ENCODE data around the gene BTRC.
"Not testable (repeated sequence)": the region's sequence is repeated elsewhere in the genome, so short reads cannot be mapped to it uniquely, and the experiment has no call there.

The BTRC gene

GRCh38 chr10:101570428-101571270 is 216.7 kb downstream of the BTRC start:
- peak; percentile 64 for DNase-seq

DNA sequence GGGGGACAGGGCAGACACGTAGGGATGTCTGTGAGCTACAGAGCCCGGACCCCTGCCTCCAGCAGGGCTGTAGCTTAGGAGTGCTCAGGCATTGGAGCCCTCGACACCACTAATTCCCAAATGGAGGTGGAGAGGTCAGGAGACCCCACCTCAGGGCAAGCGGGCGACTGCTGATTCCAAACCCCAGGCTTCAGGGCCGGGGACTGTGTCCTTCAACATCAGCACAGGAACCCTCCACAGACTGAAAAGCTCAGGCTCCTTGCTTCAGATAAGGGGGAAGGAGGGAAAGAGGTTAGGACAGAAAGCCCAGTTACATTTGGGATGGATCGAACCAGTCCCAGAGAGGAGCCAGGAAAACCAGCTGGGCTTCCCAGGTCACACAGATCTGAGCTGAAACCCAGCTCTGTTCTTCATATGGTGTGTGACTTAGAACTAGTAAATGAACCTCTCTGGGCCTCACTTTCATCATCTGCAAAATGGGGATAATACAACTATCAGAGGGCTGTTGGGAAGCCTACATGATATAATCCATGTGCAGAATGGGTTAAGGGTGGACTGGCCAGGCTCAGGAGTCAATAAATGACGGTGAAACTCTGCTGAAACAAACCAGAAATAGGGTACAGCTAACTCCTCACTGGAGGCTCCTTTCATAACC is 217.4 kb downstream of the BTRC start:
- no peak for DNase-seq

GRCh38 chr10:101572126-101572525 is 218.2 kb downstream of the BTRC start:
- no peak for DNase-seq

DNA sequence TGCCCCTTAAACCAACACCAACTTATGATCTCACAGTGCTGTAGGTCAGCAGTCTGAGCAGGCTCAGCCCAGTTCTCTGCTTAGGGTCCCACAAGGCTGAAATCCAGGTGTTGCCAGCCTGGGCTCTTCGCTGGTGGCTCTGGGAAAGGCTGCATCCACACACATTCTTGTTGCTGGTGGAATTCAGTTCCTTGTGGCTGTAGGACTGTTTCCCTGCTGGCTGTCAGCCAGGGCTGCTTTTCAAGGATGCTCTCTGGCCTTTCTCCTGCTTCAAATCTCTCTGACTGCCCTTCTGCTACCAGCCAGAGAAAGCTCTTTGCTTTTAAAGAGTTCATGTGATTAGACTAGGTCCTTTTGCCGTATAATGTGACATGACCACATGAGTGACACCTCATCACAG is 218.8 kb downstream of the BTRC start:
- no peak for DNase-seq

- no peak for DNase-seq
Measured at GRCh38 chr10:101573885-101574753, 220.2 kb downstream of the BTRC start.

GRCh38 chr10:101575091-101575490 is 221.1 kb downstream of the BTRC start:
- DNase-seq = no peak

DNA sequence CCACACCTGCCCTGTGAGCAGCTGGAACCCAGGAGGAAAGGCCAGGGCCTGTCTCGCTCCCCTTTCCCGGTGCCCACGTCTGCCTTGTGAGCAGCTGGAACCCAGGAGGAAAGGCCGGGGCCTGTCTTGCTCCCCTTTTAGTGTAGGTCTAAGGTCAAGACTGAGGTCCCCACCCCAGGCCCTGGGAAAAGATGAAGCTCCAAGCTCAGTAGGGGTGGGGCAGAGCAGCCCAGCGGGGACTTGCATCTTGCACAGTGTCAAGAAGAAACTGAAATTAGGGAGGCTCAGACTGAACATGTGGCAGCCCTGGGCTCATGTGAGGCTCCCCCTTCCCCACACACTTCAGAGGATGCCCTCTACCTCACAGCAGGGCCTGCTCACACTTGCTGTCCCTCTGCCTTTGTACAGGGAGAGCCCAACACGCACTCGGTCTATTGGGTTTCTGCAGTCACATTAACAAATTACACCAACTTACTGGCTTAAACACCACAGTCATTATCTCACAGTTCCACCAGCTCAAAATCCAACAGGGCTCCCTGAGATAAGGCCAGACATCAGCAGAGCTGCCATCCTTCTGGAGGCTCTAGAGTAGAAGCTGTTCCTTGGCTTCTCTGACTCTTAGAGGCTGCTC is 221.7 kb downstream of the BTRC start:
- DNase-seq = peak; percentile 96

DNA sequence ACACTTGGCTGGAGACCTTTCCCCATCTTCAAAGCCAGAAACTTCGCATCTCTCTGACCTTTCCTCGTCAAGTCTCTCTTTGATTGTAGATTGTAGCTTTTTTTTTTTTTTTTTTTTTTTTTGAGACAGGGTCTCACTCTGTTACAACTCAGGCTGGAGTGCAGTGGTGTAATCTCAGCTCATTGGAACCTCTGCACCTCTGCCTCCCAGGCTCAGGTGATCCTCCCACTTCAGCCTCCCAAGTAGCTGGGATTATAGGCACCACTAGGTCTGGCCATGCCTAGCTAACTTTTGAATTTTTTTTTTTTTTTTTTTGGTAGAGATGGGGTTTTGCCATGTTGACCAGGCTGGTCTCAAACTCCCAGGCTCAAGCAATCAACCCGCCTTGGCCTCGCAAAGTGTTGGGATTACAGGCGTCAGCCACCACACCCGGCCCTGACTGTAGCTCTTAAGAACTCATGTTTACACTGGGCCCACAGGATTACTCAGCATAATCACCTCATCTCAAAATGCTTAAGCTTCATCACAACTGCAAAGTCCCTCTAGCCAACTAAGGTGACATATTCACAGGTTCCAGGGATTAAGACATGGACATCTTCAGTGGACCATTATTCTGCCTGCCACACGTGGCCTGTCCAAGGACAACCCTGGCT is 222.4 kb downstream of the BTRC start:
- DNase-seq = peak; percentile 74

- DNase-seq = no peak
Measured at GRCh38 chr10:101577121-101577871, 223.3 kb downstream of the BTRC start.

- DNase-seq = no peak
Measured at GRCh38 chr10:101578192-101578591, 224.2 kb downstream of the BTRC start.

- DNase-seq = no peak
Measured at GRCh38 chr10:101578803-101579515, 225.0 kb downstream of the BTRC start.

- no peak for DNase-seq
Measured at GRCh38 chr10:101579516-101579870, 225.5 kb downstream of the BTRC start.

GRCh38 chr10:101580486-101581399 is 226.8 kb downstream of the BTRC start:
- DNase-seq = no peak

DNA sequence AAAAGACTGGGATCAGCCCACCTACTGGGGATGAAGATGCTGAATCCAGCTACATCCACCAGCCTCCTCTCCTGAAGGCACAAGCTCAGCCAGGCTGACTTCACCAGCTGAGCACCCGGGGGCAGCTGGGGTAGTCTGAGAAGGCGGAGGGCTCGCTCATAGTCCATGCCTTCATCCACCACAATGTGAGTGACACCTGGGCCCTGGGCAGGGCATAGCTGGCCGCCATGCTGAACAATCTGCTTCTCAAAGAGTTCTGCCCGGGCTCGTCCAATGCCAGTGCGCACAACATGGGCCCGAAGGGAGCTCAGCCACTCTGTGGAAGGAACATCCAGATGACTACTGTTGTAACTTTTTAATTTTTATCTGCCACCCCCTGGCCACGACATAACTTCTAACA is 231.9 kb downstream of the BTRC start:
- DNase-seq = no peak

- DNase-seq = peak; percentile 99
Measured at GRCh38 chr10:101587725-101588653, 234.0 kb downstream of the BTRC start, which contains the start of the genes DPCD and POLL. Gene DPCD (plus strand): TSS chr10:101588321. CDS start chr10:101588337, 16 bp downstream. Gene POLL (minus strand): TSS chr10:101588257. CDS start chr10:101587360, 897 bp downstream.

GRCh38 chr10:101588879-101589278 is 234.9 kb downstream of the BTRC start:
- DNase-seq = peak; percentile 54

GRCh38 chr10:101593331-101593730 is 239.4 kb downstream of the BTRC start:
- DNase-seq = not testable (repeated sequence)
